ENCODE data around the gene TAF11L13. TPM values are rescaled to one million over a fixed set of nuclear protein-coding genes. Genes with fewer than 3 reads are reported as not detected.

The TAF11L13 gene
- total RNA-seq, 1 donor from 2014 or later = not detected

GRCh38 chr5:17666726-17667235 is 34.9 kb downstream of the TAF11L13 start:
- ATAC-seq (ENCODE audit: poor library complexity) (no peak), DNase-seq (no peak)
- intact Hi-C loops (cut with DNase I) = no loop called here

DNA sequence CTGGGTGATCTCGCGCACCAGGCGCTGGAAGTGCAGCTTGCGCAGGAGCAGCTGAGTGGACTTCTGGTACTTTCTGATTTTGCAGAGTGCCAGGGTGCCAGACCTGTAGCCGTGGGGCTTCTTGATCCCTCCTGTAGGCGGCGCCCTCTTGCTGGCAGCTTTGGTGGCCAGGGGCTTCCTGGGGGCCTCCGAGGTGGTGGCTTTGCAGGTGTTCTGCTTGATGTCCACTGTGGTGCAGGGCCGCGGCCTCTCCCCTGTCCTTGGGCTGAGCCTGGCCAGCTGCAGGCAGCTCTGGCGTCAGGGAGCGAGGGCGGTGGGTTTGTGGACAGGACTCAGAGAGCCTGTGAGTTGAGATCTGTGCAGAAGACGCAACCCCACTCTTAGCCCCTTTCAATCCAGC is 38.5 kb downstream of the TAF11L13 start:
- DNase-seq (no peak), ATAC-seq (ENCODE audit: poor library complexity) (no peak)
- intact Hi-C loops (cut with DNase I) = no loop called here

DNA sequence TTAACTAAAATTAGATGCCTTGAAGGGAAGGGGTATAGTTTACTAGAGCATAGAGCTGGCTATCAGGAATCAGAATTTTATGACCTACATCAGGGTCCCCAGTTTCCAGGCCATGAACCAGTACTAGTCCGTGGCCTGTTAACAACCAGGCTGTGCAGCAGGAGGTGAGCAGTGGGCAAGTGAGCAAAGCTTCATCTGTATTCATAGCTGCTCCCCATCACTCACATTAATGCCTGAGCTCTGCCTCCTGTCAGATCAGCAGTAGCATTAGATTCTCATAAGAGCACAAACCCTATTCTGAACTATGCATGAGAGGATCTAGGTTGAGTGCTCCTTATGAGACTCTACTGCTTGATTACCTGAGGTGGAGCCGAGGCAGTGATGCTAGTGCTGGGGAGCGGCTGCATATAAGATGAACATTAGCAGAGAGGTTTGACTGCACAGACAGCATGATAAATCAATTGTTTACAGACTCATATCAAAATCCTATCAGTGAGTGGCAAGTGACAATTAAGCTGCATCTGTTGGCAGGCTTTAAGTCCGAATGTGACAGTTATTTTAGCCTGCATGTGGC is 47.0 kb downstream of the TAF11L13 start:
- ATAC-seq (ENCODE audit: poor library complexity) (no peak), DNase-seq (no peak)
- intact Hi-C loops (cut with DNase I) = no loop called here

- DNase-seq (no peak), ATAC-seq (ENCODE audit: poor library complexity) (no peak)
- intact Hi-C loops (cut with DNase I) = no loop called here
These were observed 47.8 kb downstream of the TAF11L13 start for GRCh38 chr5:17679597-17680203.

DNA sequence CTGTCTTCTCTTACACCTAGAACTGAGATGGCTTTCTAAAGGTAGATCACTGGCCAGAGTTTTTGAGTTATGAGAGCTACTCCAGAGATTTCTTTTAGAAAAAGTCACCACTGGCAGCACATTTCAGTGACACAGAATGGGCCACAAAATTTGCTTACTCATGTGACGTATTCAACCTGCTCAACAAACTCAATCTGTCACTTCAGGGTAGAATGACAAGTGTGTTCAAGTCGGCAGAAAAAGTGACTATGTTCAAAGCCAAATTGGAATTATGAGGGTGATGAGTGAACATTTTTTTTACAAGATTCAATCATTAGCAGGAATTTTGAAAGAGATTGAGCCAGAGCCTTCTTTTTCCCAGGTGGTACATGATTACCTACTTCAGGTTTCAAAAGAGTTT is 48.8 kb downstream of the TAF11L13 start:
- ATAC-seq (ENCODE audit: poor library complexity) = no peak
- no peak for DNase-seq
- intact Hi-C loops (cut with DNase I) = no loop called here

Other genes with a start within 250 kb of the TAF11L13 start
- not detected for gene TAF11L2, start 133.9 kb upstream of the TAF11L13 start, total RNA-seq
- not detected for gene TAF11L3, start 113.7 kb upstream of the TAF11L13 start, total RNA-seq
- gene TAF11L4, start 110.3 kb upstream of the TAF11L13 start, total RNA-seq = not detected
- gene TAF11L5, start 106.9 kb upstream of the TAF11L13 start, total RNA-seq = not detected
- gene TAF11L6, start 103.4 kb upstream of the TAF11L13 start, total RNA-seq = not detected
- gene TAF11L7, start 46.3 kb upstream of the TAF11L13 start, total RNA-seq = not detected
- gene TAF11L8, start 41.1 kb upstream of the TAF11L13 start, total RNA-seq = not detected
- not detected for gene TAF11L9, start 37.7 kb upstream of the TAF11L13 start, total RNA-seq
- gene TAF11L10, start 34.3 kb upstream of the TAF11L13 start, total RNA-seq = not detected
- not detected for gene TAF11L11, start 27.9 kb upstream of the TAF11L13 start, total RNA-seq
- not detected for gene TAF11L12, start 21.7 kb upstream of the TAF11L13 start, total RNA-seq
- not detected for gene TAF11L14, start 2.4 kb downstream of the TAF11L13 start, total RNA-seq